Lung (tissue), 5 donors: ENCODE results near the gene C1QL3. TPM values are rescaled to one million over a fixed set of nuclear protein-coding genes. Genes with fewer than 3 reads are reported as not detected.

Experiments used
- polyA plus RNA-seq, 2 donors: library from polyadenylated mRNA; stranded (reverse); fragments of 200-250 nt; gene quantifications; one replicate each; pipeline ENCODE4 v1.2.1, GENCODE V29; 2013
- small RNA-seq: library from RNA; depleted of rRNA; stranded (forward); fragments of <200 nt; gene quantifications from one replicate; pipeline ENCODE3, GENCODE V24; 2014; ENCODE audit warnings: low replicate concordance
- total RNA-seq, 2 donors: library from RNA; depleted of rRNA in 1 of 2; stranded (reverse); fragments of >200 nt in 1 of 2; gene quantifications; one replicate each; pipeline ENCODE4 v1.2.1, GENCODE V29; 2014 to 2021
- donor health status: Bipolar disorder and iron deficiency.
- donor health status: healthy.
- donor health status: DM: yes; HTN: yes; CAD: no.

C1QL3 gene
- total and polyA plus RNA-seq, 4 donors: 0.02 TPM; not detected in 3

Small RNA genes lying within 50 kb of the gene (small RNA-seq; reads per million reads assigned to genes)
- gene RNU2-18P: 0.31 reads per million, percentile 36 among the genes with 10 or more reads in this experiment

Other genes with a start within 250 kb of the C1QL3 start
- gene PTER, start 84.9 kb downstream of the C1QL3 start, total RNA-seq: 10 to 100 TPM; 12.1 to 13.3 TPM
- gene PTER, start 84.9 kb downstream of the C1QL3 start, polyA plus RNA-seq: 1 to 10 TPM; 4.9 to 8.4 TPM